IMR-90 (cell line): ENCODE data around the gene EMID1. TPM values are rescaled to one million over a fixed set of nuclear protein-coding genes. Genes with fewer than 3 reads are reported as not detected.

Experiments
- ATAC-seq: fragments of 200-7000 bp; cut with Tn5 transposase; 2 replicates; pipeline ENCODE4 v1.9.1; 2020; ENCODE audit warnings: low read depth, mild to moderate bottlenecking, moderate library complexity
- BruUV-seq: library from RNA; stranded (reverse); fragments of 400-500 nt; replicated peaks from 2 replicates; lab custom pipeline; 2021; lab: Mats Ljungman, UMichigan
- CTCF ChIA-PET: fragments of 300-600 bp; formaldehyde crosslinking; extraction: SDS; loops from one replicate; lab custom pipeline; 2021; ENCODE audit warnings: antibody characterized with exemption; lab: Yijun Ruan, JAX
- POLR2A ChIA-PET: fragments of 300-600 bp; sonication (Branson Sonifier 250); formaldehyde crosslinking; loops from one replicate; lab custom pipeline; 2022; ENCODE audit warnings: antibody characterized with exemption; ENCODE audit not compliant: unreplicated experiment; lab: Charles Lee
- DNase-seq: peaks from one replicate; pipeline ENCODE4 v3.0.0; 2013
- H2AFZ ChIP-seq: replicated peaks from 2 replicates; pipeline ENCODE3; 2013; ENCODE audit warnings: low read length, mild to moderate bottlenecking; ENCODE audit not compliant: poor library complexity
- H2AK5ac ChIP-seq: 2 replicates; pipeline ENCODE4 v1.6.1; 2013; ENCODE audit warnings: low read depth, low read length, inconsistent platforms
- H2AK9ac ChIP-seq: replicated peaks from 2 replicates; pipeline ENCODE3; 2013; ENCODE audit warnings: mild to moderate bottlenecking, low read depth, low read length, moderate library complexity; ENCODE audit not compliant: poor library complexity
- H2BK120ac ChIP-seq: 2 replicates; pipeline ENCODE4 v1.6.1; 2013; ENCODE audit warnings: low read depth, low read length, inconsistent platforms
- H2BK15ac ChIP-seq: 3 replicates; pipeline ENCODE4 v1.6.1; 2013; ENCODE audit warnings: low read depth, low read length, inconsistent platforms
- H2BK20ac ChIP-seq: 2 replicates; pipeline ENCODE4 v1.6.1; 2013; ENCODE audit warnings: low read depth, mild to moderate bottlenecking, inconsistent platforms, low read length, moderate library complexity
- H2BK5ac ChIP-seq: 2 replicates; pipeline ENCODE4 v1.6.1; 2013; ENCODE audit warnings: mild to moderate bottlenecking, low read depth, low read length, inconsistent platforms; ENCODE audit not compliant: poor library complexity, severe bottlenecking
- H3K14ac ChIP-seq: replicated peaks from 2 replicates; pipeline ENCODE4 v1.6.1; 2013; ENCODE audit warnings: low read depth, low read length, inconsistent platforms
- H3K18ac ChIP-seq: 2 replicates; pipeline ENCODE4 v1.6.1; 2013; ENCODE audit warnings: low read depth, low read length, control low read depth
- H3K23ac ChIP-seq: 2 replicates; pipeline ENCODE4 v1.6.1; 2013; ENCODE audit warnings: low read depth, low read length, inconsistent platforms
- H3K27ac ChIP-seq: 2 replicates; pipeline ENCODE4 v1.5.1; 2013; ENCODE audit warnings: mild to moderate bottlenecking, control low read depth, low read length; ENCODE audit not compliant: insufficient read depth
- H3K27me3 ChIP-seq: 2 replicates; pipeline ENCODE4 v1.6.1; 2013; ENCODE audit warnings: low read length; ENCODE audit not compliant: control insufficient read depth, insufficient read depth
- H3K36me3 ChIP-seq: 2 replicates; pipeline ENCODE4 v1.6.1; 2013; ENCODE audit warnings: low read length, mixed read lengths; ENCODE audit not compliant: control insufficient read depth, insufficient read depth
- H3K4ac ChIP-seq: 2 replicates; pipeline ENCODE4 v1.6.1; 2013; ENCODE audit warnings: low read depth, low read length, inconsistent platforms
- H3K4me1 ChIP-seq: 2 replicates; pipeline ENCODE4 v1.6.1; 2013; ENCODE audit warnings: low read length, mixed read lengths; ENCODE audit not compliant: control insufficient read depth, insufficient read depth
- H3K4me2 ChIP-seq: 2 replicates; pipeline ENCODE4 v1.6.1; 2013; ENCODE audit warnings: low read depth, mild to moderate bottlenecking, control low read depth, low read length, moderate library complexity
- H3K4me3 ChIP-seq: 2 replicates; pipeline ENCODE4 v1.5.1; 2013; ENCODE audit warnings: low read depth, mild to moderate bottlenecking, control low read depth, low read length, moderate library complexity; ENCODE audit not compliant: insufficient read depth
- H3K56ac ChIP-seq: 2 replicates; pipeline ENCODE4 v1.6.1; 2013; ENCODE audit warnings: low read length, inconsistent platforms; ENCODE audit not compliant: insufficient read depth; ENCODE audit errors: extremely low read depth
- H3K79me1 ChIP-seq, 2 experiments: 2 replicates each; pipeline ENCODE4 v1.6.1; 2013; ENCODE audit warnings: low read length in 2 of 2, inconsistent platforms in 1 of 2, low read depth in 1 of 2
- H3K9ac ChIP-seq: 2 replicates; pipeline ENCODE4 v1.6.1; 2013; ENCODE audit warnings: low read depth, low read length, control low read depth
- H3K9me1 ChIP-seq: 2 replicates; pipeline ENCODE4 v1.6.1; 2013; ENCODE audit warnings: low read length, inconsistent platforms; ENCODE audit not compliant: insufficient read depth
- H3K9me3 ChIP-seq: 2 replicates; pipeline ENCODE4 v1.6.1; 2013; ENCODE audit warnings: low read length; ENCODE audit not compliant: control insufficient read depth, insufficient read depth
- H4K20me1 ChIP-seq: 2 replicates; pipeline ENCODE4 v1.6.1; 2013; ENCODE audit warnings: low read length, inconsistent platforms; ENCODE audit not compliant: insufficient read depth
- H4K5ac ChIP-seq: 2 replicates; pipeline ENCODE4 v1.6.1; 2013; ENCODE audit warnings: mild to moderate bottlenecking, low read depth, low read length, control low read depth
- H4K8ac ChIP-seq, 2 experiments: 2 replicates each; pipeline ENCODE4 v1.6.1; 2013; ENCODE audit warnings: low read depth in 2 of 2, low read length in 2 of 2, control low read depth in 1 of 2, inconsistent platforms in 1 of 2
- H4K91ac ChIP-seq: 2 replicates; pipeline ENCODE4 v1.6.1; 2013; ENCODE audit warnings: low read depth, low read length, inconsistent platforms; ENCODE audit not compliant: insufficient read depth
- CHD1 ChIP-seq: IDR thresholded peaks from 2 replicates; pipeline ENCODE4 v1.6.1; 2012; ENCODE audit warnings: low read depth, low read length, improper control_type of control experiment
- NFE2L2 ChIP-seq: fragments of 150-350 bp; IDR thresholded peaks from 2 replicates; pipeline ENCODE4 v1.6.1; 2016; ENCODE audit warnings: low read depth, mild to moderate bottlenecking, low read length
- RCOR1 ChIP-seq: IDR thresholded peaks from 2 replicates; pipeline ENCODE4 v1.6.1; 2012; ENCODE audit warnings: mild to moderate bottlenecking, low read length, improper control_type of control experiment; ENCODE audit not compliant: insufficient replicate concordance
- SMC3 ChIP-seq: fragments of 150-350 bp; IDR thresholded peaks from 2 replicates; pipeline ENCODE4 v1.6.1; 2016; ENCODE audit warnings: low read depth, mild to moderate bottlenecking, antibody characterized with exemption, low read length, moderate library complexity
- WGBS, 2 experiments: methylation state at CpG; one replicate each; pipeline versions ENCODE4 v1.1.5 to v1.1.7; 2013; ENCODE audit warnings: missing lambda C conversion rate in 2 of 2; ENCODE audit not compliant: insufficient read length in 1 of 2; ENCODE audit errors: extremely low coverage in 2 of 2; 5-methylcytosine and 5-hydroxymethylcytosine counted together
- dilution Hi-C: fragments of 300-500 bp; cut with HindIII; formaldehyde crosslinking; loops from one replicate; pipeline ENCODE4 v1.14.3; 2018; ENCODE audit warnings: low sequenced_read_pairs; ENCODE audit not compliant: unreplicated experiment
- in situ Hi-C: fragments of 300-500 bp; cut with MboI; formaldehyde crosslinking; loops from 3 replicates; pipeline ENCODE4 v1.14.3; 2019; ENCODE audit warnings: low sequenced_read_pairs, inconsistent platforms, mixed read lengths
- intact Hi-C: fragments of 100-400 bp; cut with micrococcal nuclease; formaldehyde crosslinking; loops from 2 replicates; pipeline ENCODE4 v1.10.0; 2022
- polyA plus RNA-seq, 3 experiments: library from polyadenylated mRNA; depleted of rRNA; stranded (reverse); fragments of >200 nt; gene quantifications; 2 replicates each; pipeline ENCODE4 v1.2.3, GENCODE V29; 2012; ENCODE audit warnings: low replicate concordance in 1 of 3
- total RNA-seq: library from RNA; depleted of rRNA; stranded (reverse); fragments of >200 nt; gene quantifications from 2 replicates; pipeline ENCODE4 v1.2.3, GENCODE V29; 2012
- TF ChIP-seq, protein P1 (sequence below): fragments of 150-350 bp; IDR thresholded peaks from 2 replicates; pipeline ENCODE4 v1.6.1; 2016; ENCODE audit warnings: low read depth, mild to moderate bottlenecking, low read length, moderate library complexity, borderline replicate concordance
- TF ChIP-seq, protein P2 (sequence below): conservative IDR thresholded peaks from 2 replicates; pipeline ENCODE4 v1.5.1; 2012; ENCODE audit warnings: mild to moderate bottlenecking, low read depth, low read length, improper control_type of control experiment

EMID1 gene
- total and polyA plus RNA-seq, 2 of the 4 experiments (the other 2 are of a cell fraction), result 0.54 to 1.3 TPM

DNA sequence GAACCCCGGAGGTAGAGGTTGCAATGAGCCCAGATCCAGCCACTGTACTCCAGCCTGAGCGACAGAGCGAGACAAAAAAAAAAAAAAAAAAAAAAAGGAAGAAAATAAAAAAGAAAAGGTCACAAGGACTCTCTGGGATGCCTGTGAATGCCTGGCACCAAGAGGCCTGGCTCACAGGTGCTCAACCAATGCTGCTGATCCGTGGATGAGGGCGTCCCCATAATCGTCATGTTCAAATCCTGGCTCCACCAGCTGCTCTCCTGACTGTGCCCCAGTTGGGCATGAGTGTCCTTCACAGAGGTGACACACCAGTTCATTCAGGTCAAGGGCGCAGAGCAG is 100.1 kb downstream of the EMID1 start:
- Histone ChIP-seq H3K4me3 (no peak overlapping the region), H3K27ac (peak overlapping the region; percentile 41), H3K27me3 (no peaks in the 10 kb centered on the region), H3K9me1 (peaks cover 12% of the 10 kb centered on the region), H3K9ac (peak overlapping the region; percentile 33; the same call in 1 of the 2 replicates), H3K18ac (peak overlapping the region; percentile 56; the same call in 1 of the 2 replicates), H2AFZ (peak overlapping the region; percentile 90), H4K5ac (peak overlapping the region; percentile 94), H3K4me1 (peaks cover 15% of the 10 kb centered on the region), H4K8ac (peak overlapping the region; percentile 88 to 95), H2BK20ac (peak overlapping the region; percentile 2; the same call in 1 of the 2 replicates), H3K56ac (no peak overlapping the region; the same call in 1 of the 2 replicates), H3K9me3 (no peaks in the 10 kb centered on the region), H4K91ac (peak overlapping the region; percentile 60; the same call in 1 of the 2 replicates), H2BK5ac (peak overlapping the region; percentile 19), H2BK15ac (peak overlapping the region; percentile 13; the same call in 1 of the 3 replicates), H2AK9ac (peak overlapping the region; percentile 47), H3K79me1 (peaks cover 8 to 36% of the 10 kb centered on the region in 2 experiments; a peak in 3 of 4 replicates), H3K4me2 (peak overlapping the region; percentile 48; the same call in 1 of the 2 replicates), H3K4ac (peak overlapping the region; percentile 84), H3K36me3 (peaks cover 7% of the 10 kb centered on the region), H2BK120ac (peak overlapping the region; percentile 13), H3K14ac (peak overlapping the region; percentile 80), H3K23ac (no peak overlapping the region), H2AK5ac (peak overlapping the region; percentile 76), H4K20me1 (peaks cover 20% of the 10 kb centered on the region)
- ChIA-PET POLR2A (no interaction called here), CTCF (no interaction called here)
- 40% methylated on average over 4 of the region's 7 CpGs; no CpG with 5 or more reads in 1 of the 2 experiments for WGBS, 2 experiments
- in situ Hi-C loops, result no loop called here
- no TSS peak for BruUV-seq
- TF ChIP-seq RCOR1, result no peak
- TF ChIP-seq SMC3, result no peak
- TF ChIP-seq, protein P1, sequence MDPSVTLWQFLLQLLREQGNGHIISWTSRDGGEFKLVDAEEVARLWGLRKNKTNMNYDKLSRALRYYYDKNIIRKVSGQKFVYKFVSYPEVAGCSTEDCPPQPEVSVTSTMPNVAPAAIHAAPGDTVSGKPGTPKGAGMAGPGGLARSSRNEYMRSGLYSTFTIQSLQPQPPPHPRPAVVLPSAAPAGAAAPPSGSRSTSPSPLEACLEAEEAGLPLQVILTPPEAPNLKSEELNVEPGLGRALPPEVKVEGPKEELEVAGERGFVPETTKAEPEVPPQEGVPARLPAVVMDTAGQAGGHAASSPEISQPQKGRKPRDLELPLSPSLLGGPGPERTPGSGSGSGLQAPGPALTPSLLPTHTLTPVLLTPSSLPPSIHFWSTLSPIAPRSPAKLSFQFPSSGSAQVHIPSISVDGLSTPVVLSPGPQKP, result no peak
- no peak for TF ChIP-seq CHD1
- TF ChIP-seq, protein P2, sequence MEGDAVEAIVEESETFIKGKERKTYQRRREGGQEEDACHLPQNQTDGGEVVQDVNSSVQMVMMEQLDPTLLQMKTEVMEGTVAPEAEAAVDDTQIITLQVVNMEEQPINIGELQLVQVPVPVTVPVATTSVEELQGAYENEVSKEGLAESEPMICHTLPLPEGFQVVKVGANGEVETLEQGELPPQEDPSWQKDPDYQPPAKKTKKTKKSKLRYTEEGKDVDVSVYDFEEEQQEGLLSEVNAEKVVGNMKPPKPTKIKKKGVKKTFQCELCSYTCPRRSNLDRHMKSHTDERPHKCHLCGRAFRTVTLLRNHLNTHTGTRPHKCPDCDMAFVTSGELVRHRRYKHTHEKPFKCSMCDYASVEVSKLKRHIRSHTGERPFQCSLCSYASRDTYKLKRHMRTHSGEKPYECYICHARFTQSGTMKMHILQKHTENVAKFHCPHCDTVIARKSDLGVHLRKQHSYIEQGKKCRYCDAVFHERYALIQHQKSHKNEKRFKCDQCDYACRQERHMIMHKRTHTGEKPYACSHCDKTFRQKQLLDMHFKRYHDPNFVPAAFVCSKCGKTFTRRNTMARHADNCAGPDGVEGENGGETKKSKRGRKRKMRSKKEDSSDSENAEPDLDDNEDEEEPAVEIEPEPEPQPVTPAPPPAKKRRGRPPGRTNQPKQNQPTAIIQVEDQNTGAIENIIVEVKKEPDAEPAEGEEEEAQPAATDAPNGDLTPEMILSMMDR, result no peak
- no peak for TF ChIP-seq NFE2L2
- intact Hi-C loops, result loop anchor here (1.0 kb wide), 1 partner anchor 53 kb away; no protein-coding TSS in a partner anchor
- ATAC-seq (no peak), DNase-seq (no peak)
- dilution Hi-C loops, result no loop called here
